Measurements from ENCODE around the gene IGFL2. TPM values are rescaled to one million over a fixed set of nuclear protein-coding genes. Genes with fewer than 3 reads are reported as not detected.

IGFL2 gene
- total RNA-seq, 1 experiment from 2014 or later = not detected

GRCh38 chr19:46205183-46205984 is 57.3 kb downstream of the IGFL2 start:
- ChIA-PET CTCF (interaction anchor here (0.7 kb wide), 1 partner anchor 87 kb away, joined by 4 read pairs; no protein-coding TSS in a partner anchor), POLR2A (no interaction called here)
- no peak overlapping the region for H3K4me3 ChIP-seq (ENCODE audit: low read depth in 2 of 2, low read length in 2 of 2)
- TF ChIP-seq TCF7L2 (IDR thresholded peaks at IDR 0.05; ENCODE audit: low read depth, low read length) (no peak), POLR2AphosphoS5 (IDR thresholded peaks at IDR 0.05; ENCODE audit: low read depth, low read length) (no peak), SIN3A (IDR thresholded peaks at IDR 0.05; ENCODE audit: borderline replicate concordance, insufficient read depth, low read depth, low read length) (no peak), REST (IDR thresholded peaks at IDR 0.05; ENCODE audit: insufficient read depth in 1 of 2, low read depth in 2 of 2, low read length in 1 of 2) (no peak), CTCF (IDR thresholded peaks at IDR 0.05) (no peak)
- intact Hi-C loops (cut with micrococcal nuclease; ENCODE audit: unreplicated experiment) = no loop called here
- BruUV-seq (replicated peaks) = no TSS peak
- H3K36me3 ChIP-seq (ENCODE audit: control insufficient read depth, insufficient read depth, low read length) = no peaks in the 10 kb centered on the region
- DNase-seq (ENCODE audit: low read depth, low spot score) (no peak), ATAC-seq (no peak)
- in situ Hi-C loops (cut with HindIII; ENCODE audit: low pct_unique_long_range_greater_than_20kb, low sequenced_read_pairs) = no loop called here
- H3K27ac ChIP-seq (ENCODE audit: low read length) = no peak overlapping the region
- H3K9me3 ChIP-seq (ENCODE audit: control insufficient read depth, insufficient read depth, low read depth, low read length) = no peaks in the 10 kb centered on the region
- H3K4me1 ChIP-seq (ENCODE audit: control insufficient read depth, insufficient read depth, low read length) = no peaks in the 10 kb centered on the region
- H3K27me3 ChIP-seq (ENCODE audit: control insufficient read depth, insufficient read depth, low read length) = no peaks in the 10 kb centered on the region

- ChIA-PET CTCF (no interaction called here), POLR2A (no interaction called here)
- no peak for ATAC-seq
- Histone ChIP-seq H3K36me3 (ENCODE audit: control insufficient read depth, insufficient read depth, low read length) (no peaks in the 10 kb centered on the region), H3K4me1 (ENCODE audit: control insufficient read depth, insufficient read depth, low read length) (no peaks in the 10 kb centered on the region), H3K27me3 (ENCODE audit: control insufficient read depth, insufficient read depth, low read length) (no peaks in the 10 kb centered on the region), H3K4me3 (ENCODE audit: low read depth in 2 of 2, low read length in 2 of 2) (no peak overlapping the region), H3K27ac (ENCODE audit: low read length) (no peak overlapping the region), H3K9me3 (ENCODE audit: control insufficient read depth, insufficient read depth, low read depth, low read length) (no peaks in the 10 kb centered on the region)
- in situ Hi-C loops (cut with HindIII; ENCODE audit: low pct_unique_long_range_greater_than_20kb, low sequenced_read_pairs) = no loop called here
- no TSS peak for BruUV-seq (replicated peaks)
- TF ChIP-seq SIN3A (IDR thresholded peaks at IDR 0.05; ENCODE audit: borderline replicate concordance, insufficient read depth, low read depth, low read length) (no peak), TCF7L2 (IDR thresholded peaks at IDR 0.05; ENCODE audit: low read depth, low read length) (no peak), CTCF (IDR thresholded peaks at IDR 0.05) (no peak), REST (IDR thresholded peaks at IDR 0.05; ENCODE audit: insufficient read depth in 1 of 2, low read depth in 2 of 2, low read length in 1 of 2) (no peak)
- DNase-seq (ENCODE audit: low read depth, low spot score) = no peak
- intact Hi-C loops (cut with micrococcal nuclease; ENCODE audit: unreplicated experiment) = no loop called here
Observed at GRCh38 chr19:46206176-46206575, 58.1 kb downstream of the IGFL2 start.

Measured in Panc1 (cell line).